Stimulated activated CD8-positive, alpha-beta memory T cell treated with anti-CD3 and anti-CD28 coated beads, Interleukin-7, amount 100 ng/mL, for 4 hours (primary cell): ENCODE results near the gene KCNAB2.
A peak's percentile ranks its signal among the peaks of the same experiment; 100 is the strongest.

Source experiments
- DNase-seq, 2 donors: peaks; one replicate each; pipeline ENCODE4 v3.0.0-alpha.2; 2020; ENCODE audit warnings: low read depth in 2 of 2

KCNAB2 gene

GRCh38 chr1:6045561-6045960 is at the start of gene KCNAB2:
Gene KCNAB2, plus strand, starts transcription at chr1:6045888. Its CDS starts 5,649 bp downstream, at chr1:6051537.
- DNase-seq = no peak

GRCh38 chr1:5996641-5997270 is 48.9 kb upstream of the KCNAB2 start:
- DNase-seq = no peak

GRCh38 chr1:5997316-5997715 is 48.4 kb upstream of the KCNAB2 start:
- DNase-seq = no peak

- DNase-seq = no peak
Observed at GRCh38 chr1:5998051-5998905, 47.4 kb upstream of the KCNAB2 start.

GRCh38 chr1:5998906-5999301 is 46.8 kb upstream of the KCNAB2 start:
- DNase-seq = no peak

GRCh38 chr1:5999711-6000443 is 45.8 kb upstream of the KCNAB2 start:
- no peak for DNase-seq

GRCh38 chr1:6000444-6001288 is 45.0 kb upstream of the KCNAB2 start:
- no peak for DNase-seq

GRCh38 chr1:6001992-6002576 is 43.6 kb upstream of the KCNAB2 start:
- DNase-seq = no peak

- DNase-seq = no peak
Observed at GRCh38 chr1:6002714-6003501, 42.8 kb upstream of the KCNAB2 start.

GRCh38 chr1:6003568-6004411 is 41.9 kb upstream of the KCNAB2 start:
- DNase-seq = no peak

GRCh38 chr1:6004412-6005123 is 41.1 kb upstream of the KCNAB2 start:
- no peak for DNase-seq

GRCh38 chr1:6005276-6005917 is 40.3 kb upstream of the KCNAB2 start:
- no peak for DNase-seq

- DNase-seq = no peak
Observed at GRCh38 chr1:6006882-6007281, 38.8 kb upstream of the KCNAB2 start.

- DNase-seq = peak in 1 of 2 donors; percentile 29
Observed at GRCh38 chr1:6007318-6008083, 38.2 kb upstream of the KCNAB2 start.

- no peak for DNase-seq
Observed at GRCh38 chr1:6008084-6008415, 37.6 kb upstream of the KCNAB2 start.

GRCh38 chr1:6008696-6009095 is 37.0 kb upstream of the KCNAB2 start:
- no peak for DNase-seq

GRCh38 chr1:6009120-6010040 is 36.3 kb upstream of the KCNAB2 start:
- no peak for DNase-seq
